ENCODE data around the gene APBA1.

DNA sequence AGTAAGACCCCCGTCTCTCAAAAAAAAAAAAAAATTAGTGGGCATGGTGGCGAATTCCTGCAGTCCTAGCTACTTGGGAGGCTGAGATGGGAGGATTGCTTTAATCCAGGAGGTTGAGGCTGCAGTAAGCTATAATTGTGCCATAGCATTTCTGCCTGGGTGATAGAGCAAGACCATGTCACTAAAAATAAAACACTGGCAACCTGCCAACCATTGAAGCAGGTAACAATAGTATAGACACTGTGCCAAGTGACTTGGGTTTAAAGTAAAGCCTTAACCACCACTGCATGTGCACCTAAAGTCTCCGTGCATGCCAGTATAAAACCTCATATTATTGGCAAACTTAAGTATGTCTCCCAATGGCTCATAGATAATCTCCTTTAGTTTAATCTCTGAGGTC lies 3.4 kb upstream of the APBA1 start:
- TF ChIP-seq, protein P1, sequence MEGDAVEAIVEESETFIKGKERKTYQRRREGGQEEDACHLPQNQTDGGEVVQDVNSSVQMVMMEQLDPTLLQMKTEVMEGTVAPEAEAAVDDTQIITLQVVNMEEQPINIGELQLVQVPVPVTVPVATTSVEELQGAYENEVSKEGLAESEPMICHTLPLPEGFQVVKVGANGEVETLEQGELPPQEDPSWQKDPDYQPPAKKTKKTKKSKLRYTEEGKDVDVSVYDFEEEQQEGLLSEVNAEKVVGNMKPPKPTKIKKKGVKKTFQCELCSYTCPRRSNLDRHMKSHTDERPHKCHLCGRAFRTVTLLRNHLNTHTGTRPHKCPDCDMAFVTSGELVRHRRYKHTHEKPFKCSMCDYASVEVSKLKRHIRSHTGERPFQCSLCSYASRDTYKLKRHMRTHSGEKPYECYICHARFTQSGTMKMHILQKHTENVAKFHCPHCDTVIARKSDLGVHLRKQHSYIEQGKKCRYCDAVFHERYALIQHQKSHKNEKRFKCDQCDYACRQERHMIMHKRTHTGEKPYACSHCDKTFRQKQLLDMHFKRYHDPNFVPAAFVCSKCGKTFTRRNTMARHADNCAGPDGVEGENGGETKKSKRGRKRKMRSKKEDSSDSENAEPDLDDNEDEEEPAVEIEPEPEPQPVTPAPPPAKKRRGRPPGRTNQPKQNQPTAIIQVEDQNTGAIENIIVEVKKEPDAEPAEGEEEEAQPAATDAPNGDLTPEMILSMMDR (IDR thresholded peaks at IDR 0.05; ENCODE audit: low read depth, low read length, poor library complexity, severe bottlenecking) = no peak
- no peak for TF ChIP-seq EZH2phosphoT487 (IDR thresholded peaks at IDR 0.05; ENCODE audit: borderline replicate concordance, low read length)
